Stimulated activated CD8-positive, alpha-beta memory T cell treated with anti-CD3 and anti-CD28 coated beads, Interleukin-15, amount 100 ng/mL, for 24 hours (primary cell): ENCODE measurements around the gene SRL.
"Not testable (repeated sequence)": the region's sequence is repeated elsewhere in the genome, so short reads cannot be mapped to it uniquely, and the experiment has no call there.

ENCODE experiments used
- DNase-seq: peaks from one replicate; pipeline ENCODE4 v3.0.0-alpha.2; 2020; ENCODE audit warnings: low read depth

SRL gene

GRCh38 chr16:4226251-4227039, 15.4 kb downstream of the SRL start:
- DNase-seq, result no peak

GRCh38 chr16:4225075-4225474, 16.8 kb downstream of the SRL start:
- no peak for DNase-seq

- no peak for DNase-seq
Observed at GRCh38 chr16:4220358-4220757, 21.5 kb downstream of the SRL start.

GRCh38 chr16:4218202-4218601, 23.7 kb downstream of the SRL start:
- no peak for DNase-seq

GRCh38 chr16:4217204-4218131, 24.4 kb downstream of the SRL start:
- no peak for DNase-seq

GRCh38 chr16:4216596-4216995, 25.3 kb downstream of the SRL start:
- no peak for DNase-seq

- no peak for DNase-seq
Observed at GRCh38 chr16:4215106-4215505, 26.8 kb downstream of the SRL start.

GRCh38 chr16:4214215-4214621, 27.7 kb downstream of the SRL start:
- no peak for DNase-seq

- no peak for DNase-seq
Observed at GRCh38 chr16:4213737-4214136, 28.1 kb downstream of the SRL start.

GRCh38 chr16:4212934-4213296, 29.0 kb downstream of the SRL start:
- DNase-seq, result no peak

GRCh38 chr16:4212211-4212933, 29.5 kb downstream of the SRL start:
- DNase-seq, result no peak

- DNase-seq, result not testable (repeated sequence)
Observed at GRCh38 chr16:4211445-4212210, 30.3 kb downstream of the SRL start.

- no peak for DNase-seq
Observed at GRCh38 chr16:4209666-4210065, 32.2 kb downstream of the SRL start.

- DNase-seq, result no peak
Observed at GRCh38 chr16:4208341-4208751, 33.5 kb downstream of the SRL start.

GRCh38 chr16:4207683-4208340, 34.1 kb downstream of the SRL start:
- no peak for DNase-seq

- DNase-seq, result no peak
Observed at GRCh38 chr16:4207229-4207628, 34.7 kb downstream of the SRL start.

- no peak for DNase-seq
Observed at GRCh38 chr16:4206680-4207079, 35.2 kb downstream of the SRL start.

- DNase-seq, result no peak
Observed at GRCh38 chr16:4205971-4206370, 35.9 kb downstream of the SRL start.

- DNase-seq, result no peak
Observed at GRCh38 chr16:4204521-4204920, 37.4 kb downstream of the SRL start.

- no peak for DNase-seq
Observed at GRCh38 chr16:4203748-4204147, 38.1 kb downstream of the SRL start.
